H1 (cell line): ENCODE data around the gene ZCCHC10. TPM values are rescaled to one million over a fixed set of nuclear protein-coding genes. Genes with fewer than 3 reads are reported as not detected.

ENCODE experiments used
- EGR1 ChIP-seq: IDR thresholded peaks from 2 replicates; pipeline ENCODE4 v1.6.1; 2011; ENCODE audit warnings: low read depth, low read length, borderline replicate concordance
- FOSL1 ChIP-seq: IDR thresholded peaks from 2 replicates; pipeline ENCODE4 v1.6.1; 2011; ENCODE audit warnings: mild to moderate bottlenecking, low read depth, low read length, moderate library complexity; ENCODE audit not compliant: insufficient read depth
- GTF2F1 ChIP-seq: IDR thresholded peaks from 2 replicates; pipeline ENCODE4 v1.6.1; 2012; ENCODE audit warnings: low read depth, low read length, improper control_type of control experiment, borderline replicate concordance
- HDAC6 ChIP-seq: IDR thresholded peaks from one replicate; pipeline ENCODE4 v1.7.1; 2012; ENCODE audit warnings: low read depth, mild to moderate bottlenecking, inconsistent platforms, low read length, moderate library complexity
- KDM5A ChIP-seq: fragments of 200-600 bp; IDR thresholded peaks from 2 replicates; pipeline ENCODE4 v1.7.1; 2012; ENCODE audit warnings: mild to moderate bottlenecking, low read length, inconsistent platforms, mixed read lengths
- MAFK ChIP-seq: IDR thresholded peaks from 2 replicates; pipeline ENCODE4 v1.6.1; 2012; ENCODE audit warnings: low read depth, mild to moderate bottlenecking, improper control_type of control experiment, low read length
- RNF2 ChIP-seq: fragments of 200-900, 300-1000 bp; sonication (generic); IDR thresholded peaks from 2 replicates; pipeline ENCODE4 v1.7.1; 2016; ENCODE audit warnings: borderline replicate concordance, low read depth, mild to moderate bottlenecking, antibody characterized with exemption, low read length; ENCODE audit not compliant: poor library complexity, severe bottlenecking; ENCODE audit errors: missing control alignments
- RXRA ChIP-seq: IDR thresholded peaks from 2 replicates; pipeline ENCODE4 v1.6.1; 2011; ENCODE audit warnings: low read depth, mild to moderate bottlenecking, low read length, moderate library complexity; ENCODE audit not compliant: insufficient read depth
- TAF7 ChIP-seq: optimal IDR thresholded peaks from 2 replicates; pipeline ENCODE3; 2011; ENCODE audit warnings: low read depth, mild to moderate bottlenecking, inconsistent platforms, low read length, moderate library complexity, borderline replicate concordance
- TBP ChIP-seq: IDR thresholded peaks from 2 replicates; pipeline ENCODE4 v1.6.1; 2011; ENCODE audit warnings: low read depth, low read length, improper control_type of control experiment
- polyA plus RNA-seq, 7 experiments: library from polyadenylated mRNA; depleted of rRNA in 3 of 7; stranded (reverse) in 5 of 7; unstranded in 2 of 7; fragments of >200 nt in 5 of 7; fragments of 200-250 nt in 2 of 7; gene quantifications; 1 replicate in 5 of 7; 2 replicates in 1 of 7; 4 replicates in 1 of 7; pipeline versions ENCODE4 v1.2.1 to v1.2.3, GENCODE V29; 2011 to 2013; ENCODE audit warnings: missing spikeins in 2 of 7, mixed read lengths in 2 of 7
- total RNA-seq: library from RNA; stranded (reverse); fragmentation: NEBNext Ultra II Directional; extraction: Animal tissue kit (Norgen Biotek cat#: 25700); gene quantifications from 2 replicates; pipeline ENCODE4 v1.2.1, GENCODE V29; 2021

ZCCHC10 gene
- total and polyA plus RNA-seq, 2 of the 8 experiments (the other 6 are each of a cell fraction or from before 2014, with no cell fraction given) = 22.4 to 32.9 TPM

DNA sequence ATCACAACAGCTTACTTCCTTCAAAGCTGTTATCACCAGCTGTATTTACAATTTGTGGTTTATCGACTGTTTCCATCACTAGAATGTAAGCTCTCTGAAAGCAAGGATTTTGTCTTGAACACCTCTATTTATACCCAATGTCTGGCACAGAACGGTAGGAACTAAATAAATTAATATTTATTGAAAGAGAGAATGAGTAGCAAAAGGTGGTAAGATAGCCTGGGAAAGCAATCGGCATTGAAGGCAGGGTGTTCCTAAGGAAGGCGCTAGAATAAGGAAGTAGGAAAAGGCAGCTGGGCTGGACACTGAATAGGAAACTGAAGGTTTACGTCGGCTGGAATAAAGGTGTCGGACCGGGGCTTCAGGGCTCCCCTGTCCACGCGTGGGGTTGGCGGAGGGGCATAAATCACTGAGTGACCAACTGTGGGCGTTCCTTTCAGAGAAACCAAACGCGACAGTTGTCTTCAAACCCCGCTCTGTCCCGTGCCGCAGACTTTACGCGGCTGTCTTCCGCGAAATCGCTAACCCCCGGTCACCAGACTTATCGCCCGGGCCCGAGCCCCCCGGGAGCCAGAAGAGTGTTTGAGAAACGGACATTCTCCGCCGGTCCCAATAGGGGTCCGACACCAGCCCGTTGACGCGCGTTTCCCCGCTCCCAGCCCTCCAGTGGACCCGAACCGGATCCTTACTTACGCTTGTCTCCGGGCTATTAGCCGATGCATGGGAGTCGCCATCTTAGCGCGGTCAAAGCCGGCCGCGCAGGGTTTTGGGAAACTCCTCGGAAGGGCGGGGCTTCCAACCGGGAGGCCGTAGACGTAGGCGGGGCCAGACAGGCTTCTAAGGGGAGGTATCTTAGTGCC is at the start of gene ZCCHC10 (continued):
- TF ChIP-seq RNF2 = no peak
- TF ChIP-seq TBP = peak; percentile 89
- TF ChIP-seq MAFK = no peak
- peak; percentile 88 for TF ChIP-seq TAF7
- TF ChIP-seq RXRA = no peak
- TF ChIP-seq EGR1 = no peak
- TF ChIP-seq HDAC6 = no peak
- TF ChIP-seq GTF2F1 = no peak
- peak; percentile 85 for TF ChIP-seq KDM5A
- no peak for TF ChIP-seq FOSL1
